Inflammatory macrophage treated with lipopolysaccharide for 1 hour (primary cell): ENCODE data around the gene MPZL3.

Experiments
- DNase-seq, 2 donors: peaks; one replicate each; pipeline ENCODE4 v3.0.0-alpha.2; 2020 to 2022

Gene MPZL3

GRCh38 chr11:118264569-118265465 is 12.7 kb upstream of the MPZL3 start:
- no peak for DNase-seq

GRCh38 chr11:118263695-118264568 is 11.8 kb upstream of the MPZL3 start, which contains the start of gene MPZL2:
MPZL2 (minus strand) TSS chr11:118264297; CDS start chr11:118264153, 144 bp downstream.
- no peak for DNase-seq

GRCh38 chr11:118263112-118263511 is 10.9 kb upstream of the MPZL3 start:
- no peak for DNase-seq

GRCh38 chr11:118260353-118260752 is 8.2 kb upstream of the MPZL3 start:
- no peak for DNase-seq

- DNase-seq, result no peak
Observed at GRCh38 chr11:118259138-118259537, 7.0 kb upstream of the MPZL3 start.

GRCh38 chr11:118258410-118258809 is 6.2 kb upstream of the MPZL3 start:
- DNase-seq, result no peak

GRCh38 chr11:118252688-118253087 is 523 bp upstream of the MPZL3 start:
- peak in 1 of 2 donors; percentile 44 for DNase-seq

- no peak for DNase-seq
Observed at GRCh38 chr11:118247041-118247440, 5.1 kb downstream of the MPZL3 start.

- DNase-seq, result no peak
Observed at GRCh38 chr11:118245936-118246562, 6.1 kb downstream of the MPZL3 start.

GRCh38 chr11:118243993-118244762 is 8.0 kb downstream of the MPZL3 start:
- no peak for DNase-seq

GRCh38 chr11:118243161-118243560 is 9.0 kb downstream of the MPZL3 start:
- DNase-seq, result no peak

- no peak for DNase-seq
Observed at GRCh38 chr11:118241764-118242098, 10.4 kb downstream of the MPZL3 start.

GRCh38 chr11:118240999-118241763 is 11.0 kb downstream of the MPZL3 start:
- DNase-seq, result peak; percentile 76 to 84

- DNase-seq, result no peak
Observed at GRCh38 chr11:118239509-118240205, 12.5 kb downstream of the MPZL3 start.

- peak in 1 of 2 donors; percentile 64 for DNase-seq
Observed at GRCh38 chr11:118238929-118239328, 13.2 kb downstream of the MPZL3 start.

GRCh38 chr11:118238421-118238820 is 13.7 kb downstream of the MPZL3 start:
- DNase-seq, result peak; percentile 56 to 64

GRCh38 chr11:118236170-118236569 is 16.0 kb downstream of the MPZL3 start:
- DNase-seq, result no peak

GRCh38 chr11:118234833-118235232 is 17.3 kb downstream of the MPZL3 start:
- no peak for DNase-seq

GRCh38 chr11:118233850-118234249 is 18.3 kb downstream of the MPZL3 start:
- DNase-seq, result no peak

GRCh38 chr11:118233377-118233776 is 18.8 kb downstream of the MPZL3 start:
- no peak for DNase-seq

GRCh38 chr11:118232659-118233058 is 19.5 kb downstream of the MPZL3 start:
- DNase-seq, result no peak
